B cell (primary cell): ENCODE measurements around the gene MAP3K20. TPM values are rescaled to one million over a fixed set of nuclear protein-coding genes. Genes with fewer than 3 reads are reported as not detected.

ENCODE experiments used
- ATAC-seq: fragments of 200-7000 bp; cut with Tn5 transposase; one replicate; pipeline ENCODE4 v1.10.0; 2021; ENCODE audit warnings: low read depth, mild to moderate bottlenecking, moderate number of reproducible peaks, moderate library complexity
- CTCF ChIA-PET: fragments of 350-600 bp; sonication (Branson Sonifier 250); formaldehyde crosslinking; loops from one replicate; lab custom pipeline; 2021; ENCODE audit warnings: antibody characterized with exemption, inconsistent platforms; lab: Charles Lee
- POLR2A ChIA-PET: fragments of 350-600 bp; sonication (Branson Sonifier 250); formaldehyde crosslinking; loops from one replicate; lab custom pipeline; 2021; ENCODE audit warnings: antibody characterized with exemption; lab: Charles Lee
- DNase-seq: peaks from one replicate; pipeline ENCODE4 v3.0.0; 2013
- H2AFZ ChIP-seq: 2 replicates; pipeline ENCODE4 v1.6.1; 2012; ENCODE audit warnings: mild to moderate bottlenecking, low read depth, low read length; ENCODE audit not compliant: insufficient read depth, poor library complexity, severe bottlenecking
- H3K27ac ChIP-seq, 2 donors: 1 replicate in 1 of 2; 2 replicates in 1 of 2; pipeline ENCODE4 v1.5.1; 2012 to 2013; ENCODE audit warnings: low read length in 2 of 2, mild to moderate bottlenecking in 2 of 2, moderate library complexity in 1 of 2
- H3K27me3 ChIP-seq, 4 experiments: fragments of 200-600 bp in 1 of 4; sonication (generic) in 1 of 4; replicated peaks in 1 of 4; 1 replicate in 2 of 4; 2 replicates in 2 of 4; pipeline versions ENCODE4 v1.6.1 to v1.7.0; 2013 to 2016; ENCODE audit warnings: low read length in 3 of 4, mild to moderate bottlenecking in 2 of 4, mixed read lengths in 1 of 4, moderate library complexity in 1 of 4; ENCODE audit not compliant: insufficient read depth in 4 of 4, control insufficient read depth in 3 of 4; ENCODE audit errors: control extremely low read depth in 1 of 4
- H3K36me3 ChIP-seq, 2 experiments: replicated peaks in 1 of 2; 1 replicate in 1 of 2; 2 replicates in 1 of 2; pipeline versions ENCODE4 v1.6.1 to v1.7.1; 2013; ENCODE audit warnings: low read length in 1 of 2; ENCODE audit not compliant: insufficient read depth in 2 of 2, control insufficient read depth in 1 of 2; ENCODE audit errors: control extremely low read depth in 1 of 2, extremely low read depth in 1 of 2
- H3K4me1 ChIP-seq, 2 donors: fragments of 200-600 bp in 1 of 2; sonication (generic) in 1 of 2; 1 replicate in 1 of 2; 2 replicates in 1 of 2; pipeline versions ENCODE4 v1.5.1 to v1.6.1; 2013 to 2017; ENCODE audit warnings: low read length in 2 of 2; ENCODE audit not compliant: control insufficient read depth in 2 of 2, insufficient read depth in 2 of 2
- H3K4me2 ChIP-seq: replicated peaks from 2 replicates; pipeline ENCODE3; 2012; ENCODE audit warnings: mild to moderate bottlenecking, low read depth, low read length; ENCODE audit not compliant: poor library complexity, severe bottlenecking
- H3K4me3 ChIP-seq, 5 experiments: fragments of 200-600 bp in 1 of 5; sonication (generic) in 1 of 5; 1 replicate in 3 of 5; 2 replicates in 2 of 5; pipeline versions ENCODE4 v1.5.1 to v1.7.0; 2011 to 2016; ENCODE audit warnings: low read length in 4 of 5, mild to moderate bottlenecking in 4 of 5, low read depth in 2 of 5, control low read depth in 1 of 5, moderate library complexity in 1 of 5; ENCODE audit not compliant: insufficient read depth in 1 of 5; ENCODE audit errors: control extremely low read depth in 1 of 5, extremely low read depth in 1 of 5
- H3K79me2 ChIP-seq: fragments of 200-600 bp; sonication (generic); one replicate; pipeline ENCODE4 v1.6.0; 2016; ENCODE audit warnings: low read length; ENCODE audit not compliant: control insufficient read depth, insufficient read depth
- H3K9ac ChIP-seq: fragments of 200-600 bp; sonication (generic); 2 replicates; pipeline ENCODE4 v1.6.1; 2017; ENCODE audit warnings: mild to moderate bottlenecking, low read length, moderate library complexity
- H3K9me3 ChIP-seq, 3 donors: one replicate each; pipeline versions ENCODE4 v1.6.1 to v1.7.1; 2013; ENCODE audit warnings: low read length in 2 of 3; ENCODE audit not compliant: control insufficient read depth in 2 of 3, insufficient read depth in 1 of 3; ENCODE audit errors: control extremely low read depth in 1 of 3
- H4K20me1 ChIP-seq: 2 replicates; pipeline ENCODE4 v1.6.0; 2012; ENCODE audit warnings: mild to moderate bottlenecking, low read length; ENCODE audit not compliant: insufficient read depth, control insufficient read depth, poor library complexity, severe bottlenecking
- H3K27ac Mint-ChIP-seq: one replicate; pipeline ENCODE4 v1.8.0; 2021; ENCODE audit warnings: mixed read lengths
- H3K27me3 Mint-ChIP-seq: one replicate; pipeline ENCODE4 v1.8.0; 2021; ENCODE audit warnings: mixed read lengths
- H3K4me1 Mint-ChIP-seq: one replicate; pipeline ENCODE4 v1.8.0; 2021; ENCODE audit warnings: mixed read lengths
- H3K4me3 Mint-ChIP-seq: one replicate; pipeline ENCODE4 v1.8.0; 2021; ENCODE audit warnings: mixed read lengths
- H3K9me3 Mint-ChIP-seq: one replicate; pipeline ENCODE4 v1.8.0; 2022; ENCODE audit warnings: mixed read lengths; ENCODE audit not compliant: insufficient read depth
- EZH2 ChIP-seq: IDR thresholded peaks from 2 replicates; pipeline ENCODE4 v1.6.1; 2012; ENCODE audit warnings: borderline replicate concordance, low read depth, mild to moderate bottlenecking, moderate library complexity, low read length; ENCODE audit not compliant: insufficient read depth, poor library complexity, severe bottlenecking
- WGBS: methylation state at CpG from one replicate; pipeline ENCODE4 v1.1.5; 2013; ENCODE audit warnings: missing lambda C conversion rate; ENCODE audit not compliant: insufficient coverage; 5-methylcytosine and 5-hydroxymethylcytosine counted together
- intact Hi-C: fragments of 100-400 bp; cut with micrococcal nuclease; formaldehyde crosslinking; loops from one replicate; pipeline ENCODE4 v1.10.0; 2022
- polyA plus RNA-seq: library from polyadenylated mRNA; depleted of rRNA; stranded (reverse); fragments of >200 nt; gene quantifications from 2 replicates; pipeline ENCODE4 v1.2.3, GENCODE V29; 2012
- total RNA-seq, 2 donors: library from RNA; stranded (reverse); fragments of 120-200 nt in 1 of 2; gene quantifications; 1 replicate in 1 of 2; 2 replicates in 1 of 2; pipeline versions ENCODE4 v1.2.3 to v1.2.4, GENCODE V29; 2013 to 2022
- TF ChIP-seq, protein P1 (sequence below): fragments of 200-600 bp; IDR thresholded peaks from one replicate; pipeline ENCODE4 v1.8.0; 2022; ENCODE audit warnings: antibody characterized with exemption, mild to moderate bottlenecking

The MAP3K20 gene
- total and polyA plus RNA-seq, 2 donors (not counting 1 experiment from before 2014, with no cell fraction given), result 2.2 to 9.1 TPM

GRCh38 chr2:173159791-173160463 lies 84.3 kb downstream of the MAP3K20 start:
- no peaks in the 10 kb centered on the region for H3K79me2 ChIP-seq
- H3K4me2 ChIP-seq, result no peak overlapping the region
- Mint-ChIP-seq H3K4me1 (no peaks in the 10 kb centered on the region), H3K9me3 (no peaks in the 10 kb centered on the region), H3K4me3 (no peak overlapping the region), H3K27ac (no peak overlapping the region), H3K27me3 (no peaks in the 10 kb centered on the region)
- DNase-seq (no peak), ATAC-seq (no peak)
- POLR2A ChIA-PET, result no interaction called here
- no CpG with 5 or more reads among the region's 1 CpG for WGBS
- no peak overlapping the region for H3K9ac ChIP-seq
- peaks cover 0 to 4% (median 3%) of the 10 kb centered on the region in 3 donors for H3K9me3 ChIP-seq
- CTCF ChIA-PET, result no interaction called here
- intact Hi-C loops, result no loop called here
- no peaks in the 10 kb centered on the region for H3K4me1 ChIP-seq
- TF ChIP-seq, protein P1, sequence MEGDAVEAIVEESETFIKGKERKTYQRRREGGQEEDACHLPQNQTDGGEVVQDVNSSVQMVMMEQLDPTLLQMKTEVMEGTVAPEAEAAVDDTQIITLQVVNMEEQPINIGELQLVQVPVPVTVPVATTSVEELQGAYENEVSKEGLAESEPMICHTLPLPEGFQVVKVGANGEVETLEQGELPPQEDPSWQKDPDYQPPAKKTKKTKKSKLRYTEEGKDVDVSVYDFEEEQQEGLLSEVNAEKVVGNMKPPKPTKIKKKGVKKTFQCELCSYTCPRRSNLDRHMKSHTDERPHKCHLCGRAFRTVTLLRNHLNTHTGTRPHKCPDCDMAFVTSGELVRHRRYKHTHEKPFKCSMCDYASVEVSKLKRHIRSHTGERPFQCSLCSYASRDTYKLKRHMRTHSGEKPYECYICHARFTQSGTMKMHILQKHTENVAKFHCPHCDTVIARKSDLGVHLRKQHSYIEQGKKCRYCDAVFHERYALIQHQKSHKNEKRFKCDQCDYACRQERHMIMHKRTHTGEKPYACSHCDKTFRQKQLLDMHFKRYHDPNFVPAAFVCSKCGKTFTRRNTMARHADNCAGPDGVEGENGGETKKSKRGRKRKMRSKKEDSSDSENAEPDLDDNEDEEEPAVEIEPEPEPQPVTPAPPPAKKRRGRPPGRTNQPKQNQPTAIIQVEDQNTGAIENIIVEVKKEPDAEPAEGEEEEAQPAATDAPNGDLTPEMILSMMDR, result no peak
- TF ChIP-seq EZH2, result no peak
- no peaks in the 10 kb centered on the region for H3K36me3 ChIP-seq
- no peak overlapping the region for H3K4me3 ChIP-seq
- no peaks in the 10 kb centered on the region for H4K20me1 ChIP-seq
- H3K27me3 ChIP-seq, result no peaks in the 10 kb centered on the region
- H2AFZ ChIP-seq, result no peak overlapping the region
- H3K27ac ChIP-seq, result no peak overlapping the region

DNA sequence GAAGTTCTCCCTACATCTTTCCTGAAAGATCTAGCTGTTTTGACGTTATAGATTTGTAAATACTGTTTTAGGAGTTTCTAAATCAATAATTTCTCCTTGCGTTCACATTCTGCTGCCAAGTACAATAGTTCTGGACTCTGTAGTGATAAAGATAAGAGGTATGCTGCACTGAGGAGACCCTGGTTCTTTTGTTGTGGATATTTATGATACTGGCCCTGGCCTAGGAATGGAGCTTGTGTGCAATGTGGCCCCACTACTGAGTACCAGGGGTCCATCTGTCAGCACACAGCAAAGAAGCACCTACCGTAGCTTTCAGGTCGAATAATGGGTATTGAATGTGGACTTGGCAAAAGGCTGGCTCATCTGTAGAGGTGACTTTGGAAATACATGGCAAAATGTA lies 85.0 kb downstream of the MAP3K20 start:
- POLR2A ChIA-PET, result no interaction called here
- Histone ChIP-seq H3K4me2 (no peak overlapping the region), H3K27ac (no peak overlapping the region), H3K4me1 (no peaks in the 10 kb centered on the region), H3K9ac (no peak overlapping the region), H2AFZ (no peak overlapping the region), H3K4me3 (no peak overlapping the region), H3K36me3 (no peaks in the 10 kb centered on the region), H4K20me1 (no peaks in the 10 kb centered on the region), H3K27me3 (no peaks in the 10 kb centered on the region), H3K79me2 (no peaks in the 10 kb centered on the region), H3K9me3 (peaks cover 0 to 4% (median 3%) of the 10 kb centered on the region in 3 donors)
- Mint-ChIP-seq H3K4me3 (no peak overlapping the region), H3K27me3 (no peaks in the 10 kb centered on the region), H3K4me1 (no peaks in the 10 kb centered on the region), H3K9me3 (no peaks in the 10 kb centered on the region), H3K27ac (no peak overlapping the region)
- no peak for TF ChIP-seq EZH2
- CTCF ChIA-PET, result no interaction called here
- WGBS, result 100% methylated on average over 1 of the region's 4 CpGs
- DNase-seq, result no peak
- intact Hi-C loops, result no loop called here
- no peak for ATAC-seq
